GM19238 (cell line): ENCODE data around the gene GRID1.

Source experiments
- DNase-seq: peaks from one replicate; pipeline ENCODE4 v3.0.0; 2011; ENCODE audit warnings: low spot score; ENCODE audit not compliant: insufficient read length

Gene GRID1

DNA sequence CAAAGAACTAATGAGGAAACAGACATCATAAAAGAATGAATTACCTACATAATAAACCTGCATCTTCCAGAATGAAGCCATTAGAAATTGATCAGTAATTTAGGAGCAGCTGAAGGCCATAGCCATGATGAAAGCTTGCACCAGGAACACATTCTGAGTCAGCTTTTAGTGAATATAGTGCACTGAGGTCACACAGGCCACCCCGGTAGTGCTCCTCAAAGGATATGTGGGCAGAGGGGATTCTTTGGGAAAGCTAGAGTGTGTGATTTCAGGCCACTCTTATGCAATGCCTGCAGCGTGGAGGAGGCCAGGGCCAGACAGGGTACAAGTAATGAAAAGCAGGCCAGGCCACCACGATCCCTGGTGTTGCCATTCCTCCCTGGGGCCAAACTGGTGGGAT, 451.9 kb downstream of the GRID1 start:
- no peak for DNase-seq

DNA sequence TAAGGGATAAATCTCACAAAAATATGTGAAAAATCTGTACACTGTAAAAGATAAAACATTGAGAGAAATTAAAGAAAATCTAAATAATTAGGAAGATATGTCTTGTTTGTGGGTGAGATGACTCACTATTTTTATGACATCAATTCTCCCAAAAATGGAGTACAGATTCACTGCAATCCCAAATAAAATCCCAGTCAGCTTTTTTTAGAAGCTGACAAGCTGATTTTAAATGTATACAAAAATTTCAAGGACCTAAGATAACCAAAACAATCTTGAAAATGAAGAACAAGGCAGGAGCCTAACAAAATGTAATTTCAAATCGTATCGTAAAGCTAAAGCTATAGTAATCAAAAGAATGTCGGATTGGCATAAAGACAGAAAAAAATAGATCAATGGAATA, 458.1 kb downstream of the GRID1 start:
- no peak for DNase-seq

DNA sequence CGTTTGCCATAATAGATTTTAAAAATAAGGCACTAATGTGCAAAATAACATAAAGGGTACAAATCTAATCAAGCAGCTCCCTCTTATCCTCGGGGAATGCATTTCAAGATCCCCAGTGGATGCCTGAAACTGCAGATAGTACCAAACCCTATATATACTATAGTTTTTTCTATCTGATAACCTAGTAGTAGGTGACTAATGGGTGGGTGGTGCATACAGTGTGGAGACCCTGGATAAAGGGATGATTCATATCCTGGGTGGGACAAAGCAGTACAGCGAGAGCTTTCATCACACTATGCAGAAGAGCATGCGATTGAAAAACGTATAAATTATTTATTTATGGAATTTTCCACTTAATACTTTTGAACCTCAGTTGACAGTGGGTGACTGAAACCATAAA, 464.5 kb downstream of the GRID1 start:
- no peak for DNase-seq

GRCh38 chr10:85901599-85901998, 465.0 kb downstream of the GRID1 start:
- no peak for DNase-seq

- DNase-seq, result no peak
These were observed 466.1 kb downstream of the GRID1 start for GRCh38 chr10:85900487-85900886.

DNA sequence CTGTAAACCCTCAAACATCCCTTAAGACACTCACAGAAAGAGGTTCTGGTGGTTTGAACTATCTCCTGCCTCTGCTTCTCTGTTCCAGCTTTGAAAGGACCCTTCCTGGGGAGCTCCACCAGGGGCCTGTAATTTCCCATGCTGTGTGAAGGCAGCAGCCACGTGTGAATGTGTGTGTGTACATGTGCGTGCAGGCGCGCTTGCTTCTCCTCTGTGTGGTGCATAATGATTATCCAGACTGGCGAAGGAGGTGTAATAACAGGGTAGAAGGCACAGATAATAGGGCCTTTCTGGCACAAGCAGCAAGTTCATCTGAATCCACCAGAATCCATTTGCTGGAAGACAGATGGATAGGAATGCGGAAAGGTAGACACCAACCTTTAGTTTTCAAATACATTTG, 466.5 kb downstream of the GRID1 start:
- DNase-seq, result no peak

DNA sequence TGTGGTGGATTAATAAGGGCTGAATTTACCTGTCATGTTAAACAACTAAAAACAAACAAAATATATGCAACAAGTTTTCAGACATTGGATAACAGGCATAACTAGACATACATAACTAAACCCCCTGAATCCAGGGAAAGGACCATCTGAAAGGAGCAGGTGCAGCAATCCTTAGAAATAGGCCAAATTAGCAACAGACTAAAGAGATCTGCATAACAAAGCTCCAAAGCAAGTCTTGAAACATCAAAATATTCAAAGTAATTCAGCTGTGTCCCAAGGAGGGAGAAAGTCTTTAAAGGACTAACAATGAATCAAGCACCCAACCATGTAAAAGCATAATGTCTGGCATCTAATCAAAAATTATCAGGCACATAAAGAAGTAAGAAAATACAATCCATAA, 475.1 kb downstream of the GRID1 start:
- DNase-seq, result no peak

DNA sequence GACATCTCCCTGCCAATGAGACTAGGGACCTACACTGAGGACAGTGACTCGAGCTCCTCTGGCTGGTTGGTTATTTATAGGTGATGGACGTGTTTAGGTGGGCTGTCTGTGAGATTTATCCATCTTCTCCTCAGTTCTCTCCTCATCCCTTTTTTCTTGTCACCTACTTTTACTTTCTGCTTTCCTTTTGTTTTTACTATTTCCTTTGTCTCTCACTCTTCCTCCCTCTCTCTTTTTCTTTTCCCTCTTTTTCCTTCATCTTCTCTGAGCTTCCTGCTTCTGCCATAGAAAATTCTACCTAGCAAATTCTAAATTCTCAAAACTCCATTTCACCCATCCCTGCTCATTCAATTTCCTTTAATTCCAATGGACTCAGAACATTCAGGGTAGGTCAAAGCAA, 478.0 kb downstream of the GRID1 start:
- DNase-seq, result no peak

DNA sequence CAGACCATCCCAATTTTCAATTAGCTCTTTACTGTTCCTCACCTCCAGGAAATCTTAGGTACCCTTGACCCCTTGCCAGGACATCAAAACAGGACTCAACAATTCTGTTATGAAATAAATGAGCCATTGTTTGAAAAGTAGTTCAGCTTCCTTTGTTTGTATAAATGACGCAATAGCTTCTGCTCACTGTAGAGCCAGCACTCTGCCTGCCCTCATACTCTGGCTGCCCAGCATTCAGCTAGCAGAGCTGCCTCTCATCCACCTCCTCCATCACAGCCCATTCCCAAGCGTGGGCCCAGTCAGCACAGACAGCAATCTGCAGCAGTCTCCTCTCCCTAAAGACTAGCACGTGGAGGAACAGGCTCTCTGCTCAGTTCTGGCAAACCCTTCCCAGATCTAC, 478.6 kb downstream of the GRID1 start:
- no peak for DNase-seq

DNA sequence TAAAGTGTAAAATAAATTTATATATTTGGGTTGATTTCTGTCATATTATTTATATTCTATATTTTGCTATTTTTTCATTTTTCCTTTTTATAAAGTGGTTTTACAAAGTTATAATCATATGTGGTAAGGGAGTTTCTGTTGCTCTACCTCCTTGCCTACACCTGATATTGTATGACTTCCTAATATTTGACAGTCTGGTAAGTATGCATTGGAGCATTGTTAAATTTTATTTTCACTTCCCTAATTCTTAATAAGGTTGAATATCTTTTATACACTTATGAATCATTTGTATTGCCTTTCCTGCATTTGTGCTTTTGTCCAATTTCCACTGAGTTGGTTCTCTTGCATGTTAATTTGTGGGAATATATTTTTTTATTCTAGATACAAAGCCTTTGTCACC, 492.4 kb downstream of the GRID1 start:
- DNase-seq, result no peak

- no peak for DNase-seq
These were observed 493.5 kb downstream of the GRID1 start for GRCh38 chr10:85873063-85873462.

DNA sequence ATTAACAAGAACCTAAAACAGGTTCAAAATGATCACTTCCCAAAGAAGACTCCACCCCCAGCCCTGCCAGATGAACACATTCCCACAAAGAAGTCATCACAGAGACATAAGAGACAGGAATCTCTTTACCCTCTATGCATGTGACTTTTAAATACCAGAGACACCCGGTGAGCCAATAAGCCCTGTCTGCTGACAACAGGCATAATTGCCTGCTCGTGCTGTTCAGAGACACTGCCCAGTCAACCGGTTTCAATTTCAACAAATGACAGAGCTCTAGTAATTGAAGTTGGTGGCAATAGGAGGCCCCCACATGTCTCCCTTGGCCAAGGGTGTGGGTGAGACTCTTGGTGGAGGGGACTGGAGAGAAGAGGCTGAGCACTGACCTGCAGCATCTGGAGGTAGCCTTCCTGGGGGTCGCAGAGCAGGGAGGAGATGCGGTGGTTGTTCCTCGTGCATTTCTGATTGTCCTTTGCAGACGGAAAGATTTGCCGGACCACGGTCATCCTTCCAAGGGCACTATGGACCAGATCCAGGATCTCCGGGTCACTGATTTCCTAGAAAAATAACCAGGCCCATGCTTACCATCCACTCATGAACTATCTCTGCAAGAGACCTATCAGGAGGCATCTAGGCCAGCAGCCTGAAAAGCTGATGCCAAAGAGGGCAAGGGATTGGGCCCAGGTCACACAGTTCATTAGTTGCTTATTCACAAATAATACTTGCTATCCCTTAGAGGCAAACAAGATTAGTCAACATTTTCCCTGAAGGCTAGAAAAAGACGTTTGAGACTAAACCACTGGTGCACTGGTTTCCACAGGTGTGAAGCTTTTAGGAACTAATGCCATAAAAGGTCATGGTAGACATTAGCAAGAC, 497.7 kb downstream of the GRID1 start:
- no peak for DNase-seq

GRCh38 chr10:85864868-85865526, 501.6 kb downstream of the GRID1 start:
- DNase-seq, result no peak

GRCh38 chr10:85864173-85864549, 502.4 kb downstream of the GRID1 start:
- no peak for DNase-seq

DNA sequence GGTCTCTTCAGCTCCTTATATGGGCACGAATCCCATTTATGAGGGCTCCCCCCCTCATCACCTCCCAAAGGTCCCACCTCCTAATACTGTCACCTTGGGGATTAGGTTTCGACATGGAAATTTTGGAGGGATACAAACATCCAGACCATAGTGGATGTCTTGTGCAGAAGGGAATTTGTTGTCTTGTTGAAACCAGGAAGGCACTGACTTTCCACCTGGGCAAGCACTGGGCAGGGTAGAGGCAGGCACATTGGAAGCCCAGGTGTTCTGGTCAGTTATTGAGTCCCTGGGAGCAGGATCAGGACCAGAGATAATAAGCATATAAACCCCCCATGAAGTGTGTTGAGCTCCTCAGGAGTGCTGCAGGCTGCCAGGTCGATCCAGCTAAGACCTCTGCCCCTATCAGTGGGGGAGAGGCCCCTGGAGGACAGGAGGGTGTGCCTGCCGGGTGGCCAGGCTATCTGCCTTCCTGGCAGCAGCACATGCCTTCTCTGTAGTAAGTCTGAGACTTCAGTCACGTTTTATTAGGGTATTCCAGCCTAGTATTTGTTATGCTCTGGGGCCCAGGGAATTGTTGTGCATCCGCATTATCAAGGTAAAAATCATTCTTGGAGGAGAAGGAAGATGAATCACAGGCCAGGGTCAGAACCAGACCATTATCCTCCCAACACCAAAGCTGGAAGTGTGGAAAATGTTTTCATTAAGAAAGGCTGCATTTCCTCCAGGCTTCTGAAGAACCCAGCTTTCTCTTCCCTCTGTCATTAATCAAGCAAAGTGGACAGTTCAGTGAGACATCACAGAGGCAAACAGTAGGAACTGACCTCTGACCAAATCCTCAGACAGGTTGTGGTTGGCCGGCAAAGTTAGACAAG, 503.1 kb downstream of the GRID1 start:
- DNase-seq, result no peak

DNA sequence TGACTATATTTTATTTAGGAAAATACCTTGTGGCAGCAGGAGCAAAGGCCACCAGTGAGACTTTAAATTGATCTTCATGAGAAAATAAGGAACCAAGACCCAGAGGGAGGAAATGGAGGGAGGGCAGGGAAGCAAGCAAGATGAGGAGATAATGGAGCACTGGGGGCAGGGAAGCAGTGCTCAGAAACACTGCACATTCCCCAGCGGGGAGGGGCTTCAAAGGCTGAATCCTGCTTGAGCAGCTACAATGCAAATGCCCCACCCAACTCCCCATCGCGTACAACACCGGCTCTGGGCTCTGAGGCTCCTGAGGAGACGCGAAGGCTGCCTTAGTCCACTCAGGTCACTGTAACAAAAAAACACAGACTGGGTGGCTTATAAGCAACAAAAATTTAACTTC, 503.8 kb downstream of the GRID1 start:
- no peak for DNase-seq

DNA sequence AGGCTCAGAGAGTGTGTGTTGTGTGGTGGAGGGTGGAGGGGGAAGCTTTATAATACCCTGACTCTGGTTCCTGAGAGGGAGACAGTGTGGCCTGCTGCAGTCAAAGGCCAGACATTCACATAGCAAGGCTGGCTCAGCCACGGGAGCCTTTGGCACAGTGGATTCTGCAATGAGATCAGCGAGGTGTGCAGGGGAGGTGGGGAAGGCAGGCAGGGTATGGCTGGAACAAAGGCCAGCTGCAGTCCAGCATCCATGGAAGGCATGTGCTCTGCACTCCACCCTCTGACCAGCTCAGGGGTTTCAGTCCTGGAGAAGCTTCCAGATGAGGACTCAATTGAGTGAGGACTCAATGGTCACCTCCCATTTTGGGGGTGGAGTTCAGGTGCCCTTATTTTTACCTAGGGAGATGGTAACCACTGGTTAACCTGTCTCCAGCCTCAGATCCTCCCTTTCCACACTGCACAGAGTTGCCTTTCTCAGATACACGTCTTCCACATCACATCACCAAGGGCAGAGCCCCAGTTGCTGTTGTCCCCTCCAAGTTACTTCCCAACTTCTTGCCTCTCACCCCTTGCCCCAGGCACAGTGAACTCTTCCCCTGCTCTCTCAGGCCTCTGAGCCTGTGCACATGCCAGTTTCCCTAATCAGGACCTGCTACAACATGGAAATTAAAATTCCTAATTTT, 504.9 kb downstream of the GRID1 start:
- DNase-seq, result no peak

DNA sequence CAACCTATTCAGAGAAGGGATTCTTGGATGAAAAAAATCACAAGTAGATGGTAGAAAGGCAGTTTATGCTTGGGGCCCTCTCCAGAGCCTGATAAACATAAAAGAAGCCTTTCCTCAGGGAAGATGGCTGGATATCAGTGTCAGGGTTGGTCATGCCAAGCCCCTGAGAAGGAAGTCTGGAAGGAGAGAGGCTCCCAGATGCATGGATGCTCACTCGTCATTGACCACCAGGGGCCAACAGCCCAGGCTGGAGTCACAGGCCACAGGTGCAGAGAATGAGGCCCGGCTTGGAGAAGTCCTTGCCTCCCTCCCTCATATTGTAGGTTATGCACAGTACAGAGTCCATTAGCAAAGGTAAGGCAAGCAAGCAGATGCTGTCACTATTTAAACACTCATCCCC, 506.7 kb downstream of the GRID1 start:
- no peak for DNase-seq

GRCh38 chr10:85858776-85859515, 507.6 kb downstream of the GRID1 start:
- no peak for DNase-seq

GRCh38 chr10:85857791-85858190, 508.8 kb downstream of the GRID1 start:
- DNase-seq, result no peak

DNA sequence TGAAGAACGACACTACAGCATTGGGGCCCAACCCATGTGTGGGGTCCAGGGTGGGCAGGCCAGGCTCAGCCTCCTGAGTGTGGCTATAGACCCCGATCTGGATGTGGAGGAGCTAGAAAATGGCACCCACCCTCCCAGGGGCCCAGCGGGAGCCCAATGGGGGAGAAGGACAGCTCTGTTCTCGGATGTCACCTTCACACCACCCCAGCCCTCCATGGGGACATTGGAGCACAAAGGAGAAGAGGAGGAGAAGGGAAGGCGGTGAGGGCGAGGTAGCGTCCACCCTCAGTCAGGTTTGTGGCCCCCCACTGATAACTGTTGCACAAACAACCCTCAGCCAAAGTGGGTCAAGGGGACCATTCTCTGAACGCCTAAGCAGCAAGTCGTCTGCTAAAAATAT, 509.3 kb downstream of the GRID1 start:
- DNase-seq, result no peak
